Mammary epithelial cell (primary cell): Measurements from ENCODE around the gene LGMN.

ENCODE experiments used
- CTCF ChIP-seq, 2 donors: IDR thresholded peaks in 1 of 2; conservative IDR thresholded peaks in 1 of 2; 2 replicates each; pipeline ENCODE4 v1.5.1; 2011 to 2012; ENCODE audit warnings: inconsistent platforms in 2 of 2, low read length in 2 of 2, mild to moderate bottlenecking in 2 of 2, control low read depth in 1 of 2, low read depth in 1 of 2; ENCODE audit not compliant: insufficient read depth in 1 of 2; ENCODE audit errors: extremely low read depth in 1 of 2
- EZH2 ChIP-seq: IDR thresholded peaks from 2 replicates; pipeline ENCODE4 v1.6.1; 2012; ENCODE audit warnings: low read length, inconsistent platforms, borderline replicate concordance

DNA sequence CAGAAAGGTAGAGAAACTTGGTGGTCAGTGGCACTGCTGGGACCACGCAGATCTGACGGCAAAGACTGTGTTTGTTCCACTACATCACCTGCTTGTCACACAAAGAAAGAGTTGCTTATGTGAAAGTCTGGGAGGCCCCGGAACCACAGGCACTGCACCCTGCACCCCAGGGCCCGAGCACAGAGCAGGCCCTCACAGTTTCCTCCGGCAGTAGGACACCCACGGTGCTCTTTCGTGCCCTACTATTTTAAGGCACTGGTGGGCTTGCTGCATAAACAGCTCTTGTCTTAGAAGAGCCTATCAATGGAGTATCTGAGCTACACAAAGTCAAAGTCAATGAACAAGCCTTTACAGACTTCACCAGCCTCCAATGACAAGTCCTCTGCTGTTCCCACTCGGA lies 8.0 kb downstream of the LGMN start:
- TF ChIP-seq EZH2 (no peak), CTCF (conservative IDR thresholded peaks at IDR 0.05 in 1 of 2, IDR thresholded peaks at IDR 0.05 in 1 of 2; ENCODE audit: extremely low read depth in 1 of 2, insufficient read depth in 1 of 2, low read depth in 1 of 2, low read length in 2 of 2) (no peak)
